Loucy (cell line): ENCODE results near the gene RPL3.

ENCODE experiments used
- H2AFZ ChIP-seq: fragments of 200-600 bp; sonication (generic); 2 replicates; pipeline ENCODE4 v1.6.0; 2016; ENCODE audit warnings: antibody characterized with exemption, mild to moderate bottlenecking, low read length, moderate library complexity
- H3F3A ChIP-seq: fragments of 200-600 bp; 2 replicates; pipeline ENCODE4 v1.6.0; 2016; ENCODE audit warnings: antibody characterized with exemption, low read depth, mild to moderate bottlenecking
- H3K27me3 ChIP-seq: fragments of 200-600 bp; sonication (generic); 2 replicates; pipeline ENCODE4 v1.6.1; 2014; ENCODE audit warnings: low read length, mild to moderate bottlenecking; ENCODE audit not compliant: insufficient read depth, poor library complexity, severe bottlenecking
- H3K36me3 ChIP-seq: fragments of 200-600 bp; sonication (generic); 2 replicates; pipeline ENCODE4 v1.6.1; 2016; ENCODE audit warnings: low read length; ENCODE audit not compliant: insufficient read depth
- H3K4me1 ChIP-seq: fragments of 200-600 bp; sonication (generic); 2 replicates; pipeline ENCODE4 v1.5.1; 2014; ENCODE audit warnings: low read length, mild to moderate bottlenecking; ENCODE audit not compliant: insufficient read depth, poor library complexity, severe bottlenecking
- H3K4me2 ChIP-seq: fragments of 200-600 bp; sonication (generic); 2 replicates; pipeline ENCODE4 v1.6.0; 2014; ENCODE audit warnings: antibody characterized with exemption, low read length, low read depth, mild to moderate bottlenecking; ENCODE audit not compliant: poor library complexity, severe bottlenecking
- H3K4me3 ChIP-seq: fragments of 200-600 bp; sonication (generic); 2 replicates; pipeline ENCODE4 v1.5.1; 2014; ENCODE audit warnings: low read length, mild to moderate bottlenecking, mixed read lengths; ENCODE audit not compliant: poor library complexity, severe bottlenecking
- H3K79me2 ChIP-seq: fragments of 200-600 bp; sonication (generic); 2 replicates; pipeline ENCODE4 v1.6.1; 2014; ENCODE audit warnings: low read length; ENCODE audit not compliant: insufficient read depth
- H3K9ac ChIP-seq: fragments of 200-600 bp; sonication (generic); 2 replicates; pipeline ENCODE4 v1.6.0; 2014; ENCODE audit warnings: mild to moderate bottlenecking, low read depth, low read length, moderate library complexity; ENCODE audit not compliant: poor library complexity, severe bottlenecking
- H3K9me2 ChIP-seq: fragments of 200-600 bp; sonication (generic); replicated peaks from 2 replicates; pipeline ENCODE4 v1.6.1; 2016; ENCODE audit warnings: low read depth, low read length, mixed read lengths
- H3K9me3 ChIP-seq: fragments of 200-600 bp; sonication (generic); 2 replicates; pipeline ENCODE4 v1.6.1; 2014; ENCODE audit warnings: mild to moderate bottlenecking, antibody characterized with exemption, low read length, low read depth; ENCODE audit not compliant: insufficient read depth
- H4K20me1 ChIP-seq: fragments of 200-600 bp; sonication (generic); 2 replicates; pipeline ENCODE4 v1.6.0; 2014; ENCODE audit warnings: antibody characterized with exemption, low read length, mild to moderate bottlenecking; ENCODE audit not compliant: insufficient read depth, poor library complexity, severe bottlenecking
- CTCF ChIP-seq: fragments of 200-600 bp; sonication (generic); conservative IDR thresholded peaks from 2 replicates; pipeline ENCODE4 v1.5.1; 2014; ENCODE audit warnings: mild to moderate bottlenecking, antibody characterized with exemption, low read length
- EZH2phosphoT487 ChIP-seq: fragments of 200-600 bp; IDR thresholded peaks from 2 replicates; pipeline ENCODE4 v1.6.1; 2018; ENCODE audit warnings: antibody characterized with exemption, mild to moderate bottlenecking, moderate library complexity, borderline replicate concordance

RPL3 gene

GRCh38 chr22:39367035-39367434, 47.6 kb upstream of the RPL3 start:
- Histone ChIP-seq H3K4me3 (no peak overlapping the region), H3K79me2 (no peaks in the 10 kb centered on the region; the same call in 1 of the 2 replicates), H3F3A (no peaks in the 10 kb centered on the region), H3K36me3 (no peaks in the 10 kb centered on the region), H3K9me3 (no peaks in the 10 kb centered on the region), H4K20me1 (no peaks in the 10 kb centered on the region), H2AFZ (no peak overlapping the region), H3K9ac (no peak overlapping the region), H3K9me2 (no peaks in the 10 kb centered on the region), H3K27me3 (no peaks in the 10 kb centered on the region), H3K4me1 (peaks cover 7% of the 10 kb centered on the region), H3K4me2 (no peak overlapping the region)
- no peak for TF ChIP-seq CTCF
- no peak for TF ChIP-seq EZH2phosphoT487

- H3K9ac ChIP-seq: no peak overlapping the region
- TF ChIP-seq CTCF (no peak), EZH2phosphoT487 (no peak)
- H3K4me1 ChIP-seq: peaks cover 7% of the 10 kb centered on the region
- no peak overlapping the region for H3K4me3 ChIP-seq
- H4K20me1 ChIP-seq: no peaks in the 10 kb centered on the region
- H3K4me2 ChIP-seq: no peak overlapping the region
- no peak overlapping the region for H2AFZ ChIP-seq
- no peaks in the 10 kb centered on the region for H3F3A ChIP-seq
- no peaks in the 10 kb centered on the region for H3K9me3 ChIP-seq
- H3K36me3 ChIP-seq: no peaks in the 10 kb centered on the region
- no peaks in the 10 kb centered on the region for H3K27me3 ChIP-seq
- no peaks in the 10 kb centered on the region; the same call in 1 of the 2 replicates for H3K79me2 ChIP-seq
- no peaks in the 10 kb centered on the region for H3K9me2 ChIP-seq
Observed at GRCh38 chr22:39365492-39365780, 46.0 kb upstream of the RPL3 start.

GRCh38 chr22:39364714-39365491, 45.5 kb upstream of the RPL3 start:
- Histone ChIP-seq H3K4me2 (no peak overlapping the region), H3K27me3 (no peaks in the 10 kb centered on the region), H3K36me3 (no peaks in the 10 kb centered on the region), H4K20me1 (no peaks in the 10 kb centered on the region), H3K9me3 (no peaks in the 10 kb centered on the region), H3K79me2 (no peaks in the 10 kb centered on the region; the same call in 1 of the 2 replicates), H3F3A (no peaks in the 10 kb centered on the region), H2AFZ (no peak overlapping the region), H3K9me2 (no peaks in the 10 kb centered on the region), H3K9ac (no peak overlapping the region), H3K4me1 (peaks cover 7% of the 10 kb centered on the region), H3K4me3 (no peak overlapping the region)
- TF ChIP-seq EZH2phosphoT487 (no peak), CTCF (no peak)
